Effector CD4-positive, alpha-beta T cell (primary cell): Measurements from ENCODE around the gene POLR1G.

Experiments used
- DNase-seq: peaks from one replicate; pipeline ENCODE4 v3.0.0-alpha.2; 2020
- total RNA-seq: gene quantifications from one replicate; lab custom pipeline; 2026; lab: John Stamatoyannopoulos, UW

Gene POLR1G, protein sequence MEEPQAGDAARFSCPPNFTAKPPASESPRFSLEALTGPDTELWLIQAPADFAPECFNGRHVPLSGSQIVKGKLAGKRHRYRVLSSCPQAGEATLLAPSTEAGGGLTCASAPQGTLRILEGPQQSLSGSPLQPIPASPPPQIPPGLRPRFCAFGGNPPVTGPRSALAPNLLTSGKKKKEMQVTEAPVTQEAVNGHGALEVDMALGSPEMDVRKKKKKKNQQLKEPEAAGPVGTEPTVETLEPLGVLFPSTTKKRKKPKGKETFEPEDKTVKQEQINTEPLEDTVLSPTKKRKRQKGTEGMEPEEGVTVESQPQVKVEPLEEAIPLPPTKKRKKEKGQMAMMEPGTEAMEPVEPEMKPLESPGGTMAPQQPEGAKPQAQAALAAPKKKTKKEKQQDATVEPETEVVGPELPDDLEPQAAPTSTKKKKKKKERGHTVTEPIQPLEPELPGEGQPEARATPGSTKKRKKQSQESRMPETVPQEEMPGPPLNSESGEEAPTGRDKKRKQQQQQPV
- 2.6 reads per million, percentile 8 among the genes with 10 or more reads in this experiment for total RNA-seq

DNA sequence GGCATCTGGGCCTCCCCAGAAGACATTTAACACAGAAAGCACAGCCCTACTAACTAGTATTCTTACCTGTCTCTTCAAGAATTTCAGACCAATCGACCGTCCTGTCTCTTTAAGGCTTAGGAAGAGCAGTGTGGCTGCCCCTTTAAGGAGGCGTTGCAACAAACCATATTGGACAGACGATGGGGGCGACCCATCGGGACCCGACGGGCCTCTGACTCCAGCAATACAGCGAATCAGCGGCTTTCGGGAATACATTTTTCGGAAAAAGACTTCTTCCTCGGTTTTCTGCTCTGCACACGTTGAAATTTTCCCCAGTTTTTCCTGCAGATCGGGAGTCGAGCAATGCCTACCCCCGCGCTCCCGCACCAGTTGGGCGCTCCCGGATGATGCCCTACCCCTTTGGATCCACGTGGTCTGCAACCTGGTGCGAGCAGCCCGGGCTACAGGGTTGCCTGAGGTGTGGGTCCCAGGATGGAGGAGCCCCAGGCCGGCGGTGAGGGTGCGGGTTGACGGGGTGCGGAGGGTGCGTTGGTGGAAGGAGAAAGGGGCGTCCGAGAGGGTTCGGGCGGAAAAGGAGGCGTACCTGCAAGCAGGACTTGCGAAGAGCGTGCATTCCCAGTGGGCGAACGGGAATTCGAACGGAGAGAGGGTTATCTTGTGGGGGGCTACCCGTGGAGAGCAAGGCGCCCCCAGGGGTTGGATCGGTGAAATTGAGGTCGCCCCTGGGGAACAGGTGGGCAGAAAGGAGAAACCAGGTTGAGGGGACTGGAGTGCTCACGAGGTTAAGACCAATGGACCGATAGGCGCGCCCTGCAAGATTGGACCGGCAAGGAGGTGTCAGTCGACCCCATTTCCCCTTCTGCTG is at the start of gene POLR1G:
Gene POLR1G (plus strand): TSS at position 419 of the 865 bp plus-strand sequence. CDS start 53 bp downstream, at position 472.
- DNase-seq, result peak; percentile 67

DNA sequence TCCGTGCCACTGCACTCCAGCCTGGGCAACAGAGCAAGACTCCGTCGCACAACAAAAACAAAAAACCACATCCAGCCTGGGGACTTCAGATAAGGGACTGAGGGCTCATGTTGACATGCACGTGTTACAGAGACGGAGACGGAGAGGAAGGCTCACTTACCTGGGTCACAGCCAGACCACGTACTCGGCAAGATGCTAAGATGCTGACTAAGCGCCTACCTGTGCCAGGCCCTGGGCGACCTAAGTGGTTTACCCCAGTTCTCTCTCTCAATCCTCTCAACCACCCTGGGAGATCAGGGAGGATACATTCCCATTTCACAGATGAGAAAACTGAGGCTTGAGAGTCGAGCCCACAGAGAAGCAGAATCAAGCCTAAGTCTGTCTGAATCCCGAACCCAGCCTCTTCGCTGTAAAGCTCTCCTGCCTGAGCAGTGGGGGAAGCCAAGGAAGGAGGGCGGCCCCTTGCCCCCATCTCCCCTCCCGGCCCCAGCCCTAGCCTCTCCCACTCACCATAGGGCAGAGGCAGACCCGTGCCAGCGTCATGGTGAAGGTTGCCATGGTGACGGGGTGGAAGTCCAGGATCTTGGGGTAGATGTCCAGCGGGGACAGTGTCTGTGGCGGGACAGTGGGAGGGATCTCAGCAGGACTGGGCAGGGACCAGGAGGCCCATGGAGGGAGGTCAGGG is 49.5 kb upstream of the POLR1G start:
- DNase-seq, result no peak

DNA sequence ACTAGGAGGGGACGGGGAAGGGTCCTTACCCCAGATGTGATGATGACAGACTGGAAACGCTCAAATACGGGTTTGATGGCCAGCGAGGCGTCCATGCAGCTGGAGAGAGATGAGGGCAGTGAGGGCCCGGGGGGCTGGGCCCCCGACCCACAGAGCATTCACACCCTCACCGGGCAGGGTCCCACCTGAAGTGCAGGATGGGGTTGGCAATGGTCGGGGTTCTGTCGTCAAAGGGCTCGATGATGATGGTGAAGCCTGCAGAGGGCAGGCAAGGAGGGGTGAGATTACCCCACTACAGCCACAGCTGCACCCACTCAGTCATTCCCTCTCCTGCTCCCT is 49.0 kb upstream of the POLR1G start:
- DNase-seq, result no peak

DNA sequence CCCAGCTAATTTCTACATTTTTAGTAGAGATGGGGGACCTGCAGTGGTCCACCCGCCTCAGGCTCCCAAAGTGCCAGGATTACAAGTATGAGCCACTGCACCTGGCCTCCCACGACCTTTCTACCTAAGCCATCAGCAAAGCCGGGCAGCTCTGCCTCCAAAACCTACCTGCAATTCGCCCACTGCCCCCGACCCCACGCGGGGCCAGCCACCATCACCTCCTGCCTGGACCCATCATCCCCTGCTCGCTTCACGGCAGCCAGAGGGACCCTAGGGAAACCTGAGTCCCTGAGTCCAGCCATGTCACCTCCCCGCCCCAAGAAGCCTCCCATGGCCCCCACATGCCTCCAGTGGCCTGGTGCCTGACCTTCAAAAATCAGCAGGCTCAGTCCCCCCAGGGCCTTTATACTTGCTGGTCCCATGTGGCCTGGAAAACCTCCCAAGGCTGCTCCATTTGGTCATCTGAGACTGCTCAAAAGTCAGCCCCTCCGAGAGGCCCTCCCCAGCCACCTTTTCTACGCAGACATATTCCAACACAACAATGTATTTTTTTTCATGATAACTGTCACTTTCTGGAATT is 48.1 kb upstream of the POLR1G start:
- no peak for DNase-seq

DNA sequence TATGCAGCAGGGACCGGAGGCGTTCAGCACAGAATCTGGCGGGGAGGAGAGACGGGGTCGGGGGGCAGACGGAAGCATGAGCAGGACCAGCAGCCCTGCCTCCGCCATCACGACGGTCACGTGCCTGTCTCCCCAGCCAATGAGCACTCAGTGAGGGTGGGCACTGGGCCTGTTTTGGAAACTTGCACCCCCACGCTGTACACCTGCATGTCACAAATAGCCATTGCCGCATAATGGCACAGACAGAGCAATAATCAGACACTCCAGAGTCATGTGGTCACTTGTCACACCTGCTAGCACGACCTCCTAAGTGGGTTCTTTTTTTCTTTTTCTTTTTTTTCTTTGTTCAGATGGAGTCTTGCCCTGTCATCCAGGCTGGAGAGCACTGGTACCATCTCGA is 44.8 kb upstream of the POLR1G start:
- no peak for DNase-seq

DNA sequence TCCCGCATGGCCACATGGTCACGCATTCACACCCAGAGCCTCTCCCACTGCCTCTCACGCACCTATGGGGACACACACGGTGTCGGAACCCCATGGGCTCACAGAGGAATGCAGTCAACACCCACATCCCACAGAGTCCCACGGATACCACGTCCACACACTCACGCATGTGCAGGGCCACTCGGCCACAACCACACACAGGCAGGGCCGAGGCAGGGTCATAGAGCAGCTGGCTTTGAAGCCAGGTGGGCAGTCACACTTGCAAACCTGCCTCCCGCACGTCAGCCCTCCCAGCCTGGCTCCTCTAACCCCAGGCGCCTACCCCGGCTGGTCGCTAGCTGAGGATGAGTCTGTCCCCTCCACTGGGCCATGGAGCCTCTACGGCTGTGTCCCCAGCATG is 44.2 kb upstream of the POLR1G start:
- DNase-seq, result no peak

DNA sequence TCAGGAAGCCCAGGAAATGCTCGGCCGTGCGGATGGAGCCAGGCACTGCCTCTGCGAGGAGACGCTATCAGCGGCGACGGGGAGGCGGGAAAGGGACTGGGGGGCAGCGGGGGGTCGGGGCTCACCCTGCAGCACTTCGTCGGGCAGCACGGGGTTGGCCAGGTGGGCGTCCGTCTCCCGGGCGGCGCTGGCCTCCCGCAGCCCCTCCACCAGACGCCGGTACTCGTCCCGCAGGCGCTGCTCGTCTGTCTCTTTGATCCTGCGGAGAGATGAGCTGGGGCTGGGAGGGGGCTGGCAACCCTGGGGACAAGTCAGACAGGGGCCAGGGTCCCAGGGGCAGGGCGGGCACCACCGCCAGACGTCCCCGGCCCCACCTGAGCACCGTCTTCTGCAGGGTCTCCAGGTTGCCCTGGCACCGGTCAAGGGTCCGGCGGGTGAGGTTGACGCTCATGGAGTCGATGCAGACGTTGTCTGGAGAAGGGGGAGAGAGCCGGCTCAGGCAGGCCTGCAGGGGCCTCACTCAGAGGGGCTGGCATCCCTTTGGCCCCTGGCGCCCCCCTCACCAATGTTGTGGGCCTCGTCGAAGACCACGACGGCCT is 42.5 kb upstream of the POLR1G start:
- no peak for DNase-seq

DNA sequence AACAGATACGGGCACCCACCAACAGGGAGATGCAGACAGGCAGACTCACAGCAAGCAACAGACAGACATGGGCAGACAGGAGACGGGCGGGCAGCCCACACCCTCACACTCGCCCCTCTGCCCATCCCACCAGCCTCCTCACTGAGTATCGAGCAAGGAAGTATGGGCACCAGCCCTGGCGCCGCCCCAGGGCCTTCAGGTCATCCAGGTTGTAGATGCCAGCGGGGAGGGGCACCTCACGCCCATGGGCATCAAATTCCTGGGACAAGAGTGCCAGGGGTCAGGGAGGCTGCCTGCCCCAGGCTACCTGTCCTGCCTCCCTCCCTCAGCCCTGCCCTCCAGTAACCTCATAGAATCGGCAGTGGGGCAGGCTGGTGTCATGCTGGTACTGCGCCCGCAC is 41.7 kb upstream of the POLR1G start:
- no peak for DNase-seq

DNA sequence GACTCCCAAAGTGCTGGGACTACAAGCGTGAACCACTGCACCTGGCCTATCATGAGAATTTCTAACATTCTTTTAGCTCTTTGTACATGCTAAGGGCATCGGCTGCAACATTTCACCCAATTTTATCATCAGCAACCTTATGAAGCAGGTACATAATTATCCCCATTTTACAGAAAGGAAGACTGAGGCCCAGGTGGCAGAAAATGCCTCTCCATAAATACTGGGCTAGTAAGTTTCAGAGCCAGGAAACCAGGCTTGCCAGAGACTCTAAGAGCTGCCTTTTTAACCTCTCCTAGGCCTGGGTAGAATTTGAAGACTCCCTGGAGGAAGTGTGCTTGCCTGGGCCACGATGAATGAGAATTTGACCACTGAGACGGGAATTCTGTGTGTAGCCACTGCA is 38.3 kb upstream of the POLR1G start:
- no peak for DNase-seq

DNA sequence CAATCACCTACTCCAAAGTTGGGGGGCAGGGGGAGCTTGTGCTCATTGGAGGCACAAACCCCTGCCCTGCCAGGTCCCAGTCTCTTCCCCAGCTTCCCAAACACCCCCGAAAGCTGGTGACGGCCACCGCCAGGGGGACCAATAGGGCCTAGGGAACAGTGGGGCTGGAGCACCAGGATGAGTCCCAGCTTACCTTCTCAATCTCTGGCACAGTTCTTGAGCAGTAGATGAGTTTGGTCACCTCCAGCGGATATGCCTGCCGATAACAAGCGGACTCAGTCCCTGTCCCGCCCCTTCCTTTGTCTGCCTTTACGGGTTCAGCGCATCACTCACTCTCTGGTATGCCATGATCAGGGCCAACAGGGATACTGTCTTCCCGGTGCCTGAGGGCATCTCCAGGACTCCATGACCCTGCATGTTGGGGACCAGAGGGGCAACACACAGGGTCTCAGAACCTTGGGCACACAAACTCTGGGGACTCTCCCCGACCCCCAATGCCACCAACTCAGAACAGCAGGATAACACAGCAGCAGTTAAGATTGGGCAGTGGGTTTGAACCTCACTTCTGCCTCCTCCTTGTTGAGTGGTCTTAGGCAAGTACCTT is 37.6 kb upstream of the POLR1G start:
- no peak for DNase-seq

DNA sequence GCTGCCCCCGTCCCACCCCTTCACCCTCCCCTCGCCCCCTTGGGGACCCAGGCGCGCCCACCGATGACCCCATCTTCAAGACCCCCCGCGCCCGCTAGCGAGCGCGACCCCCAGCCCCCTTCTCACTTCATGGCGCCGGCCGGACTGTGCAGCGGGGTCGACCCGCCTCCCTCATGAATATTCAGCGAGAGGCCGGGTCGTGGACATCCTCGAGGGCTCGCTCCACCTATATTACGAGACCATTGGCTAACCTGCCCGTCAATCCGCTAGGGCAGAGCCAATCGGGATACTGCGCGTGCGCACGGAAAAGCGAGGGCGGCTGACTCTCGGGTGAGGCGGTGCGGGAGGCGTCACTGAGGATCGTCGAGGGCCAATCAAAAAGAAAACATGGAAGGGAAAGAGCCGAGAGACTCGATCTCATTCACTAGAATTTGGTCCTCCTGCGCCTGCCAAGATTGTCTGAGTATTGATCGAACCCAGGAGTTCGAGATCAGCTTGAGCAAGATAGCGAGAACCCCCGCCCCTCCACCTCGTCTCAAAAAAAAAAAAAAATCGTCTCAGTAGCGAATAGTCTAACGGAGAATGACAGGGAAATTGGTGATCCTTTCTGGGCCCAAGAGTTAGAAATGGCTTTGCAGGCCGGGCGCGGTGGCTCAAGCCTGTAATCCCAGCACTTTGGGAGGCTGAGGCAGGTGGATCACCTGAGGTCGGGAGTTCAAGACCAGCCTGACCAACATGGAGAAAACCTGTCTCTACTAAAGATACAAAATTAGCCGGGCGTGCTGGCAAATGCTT is 35.8 kb upstream of the POLR1G start, which contains the start of gene ERCC2:
Gene ERCC2 (minus strand): TSS at position 164 of the 795 bp plus-strand sequence. CDS start 33 bp downstream, at position 131.
- peak; percentile 99 for DNase-seq

DNA sequence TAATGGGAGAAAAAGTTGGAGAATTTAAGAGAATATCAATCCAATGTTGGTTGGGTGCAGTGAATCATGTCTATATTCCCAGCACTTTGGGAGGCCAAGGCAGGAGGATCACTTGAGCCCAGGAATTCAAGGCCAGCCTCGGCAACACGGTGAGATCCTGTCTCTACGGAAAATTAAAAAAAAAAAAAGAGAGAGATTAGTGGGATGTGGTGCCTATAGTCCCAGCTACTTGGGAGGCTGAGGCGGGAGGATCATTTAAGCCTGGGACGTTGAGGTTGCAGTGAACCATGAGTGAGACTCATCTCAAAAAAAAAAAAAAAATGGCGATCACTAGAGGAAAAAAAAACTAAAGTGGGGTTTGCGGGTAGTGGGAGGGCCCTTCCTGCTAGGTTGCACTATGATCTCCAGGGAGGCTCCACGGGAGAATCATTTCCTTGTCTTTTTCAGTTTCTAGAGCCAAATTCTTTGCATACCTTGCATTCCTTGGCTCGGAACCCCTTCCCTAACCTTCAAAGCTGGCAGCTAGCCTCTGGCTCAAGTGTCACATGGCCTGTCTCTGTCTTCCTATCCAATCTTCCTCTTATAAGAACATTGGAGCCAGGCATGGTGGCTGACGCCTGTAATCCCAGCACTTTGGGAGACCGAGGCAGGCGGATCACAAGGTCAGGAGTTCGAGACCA is 30.3 kb upstream of the POLR1G start:
- DNase-seq, result no peak

DNA sequence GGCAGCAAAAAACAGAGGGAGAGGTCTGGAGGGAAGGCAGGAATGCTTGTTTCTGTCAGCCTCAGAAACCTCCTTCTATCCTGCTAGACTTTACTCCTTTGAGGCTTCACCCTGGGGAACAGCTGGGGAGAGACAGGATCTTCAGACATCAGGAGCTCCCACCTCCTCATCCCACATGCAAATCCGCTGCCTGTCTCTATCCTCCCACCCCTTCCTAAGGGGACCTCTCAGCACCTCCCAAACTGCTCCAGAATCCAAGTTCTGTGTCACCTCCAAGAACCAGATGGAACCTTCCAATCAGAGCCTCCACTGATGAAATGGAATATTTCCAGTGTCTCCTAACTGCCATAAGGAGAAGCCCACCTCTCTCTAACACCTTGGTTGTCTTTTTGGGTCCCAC is 26.3 kb upstream of the POLR1G start:
- no peak for DNase-seq

DNA sequence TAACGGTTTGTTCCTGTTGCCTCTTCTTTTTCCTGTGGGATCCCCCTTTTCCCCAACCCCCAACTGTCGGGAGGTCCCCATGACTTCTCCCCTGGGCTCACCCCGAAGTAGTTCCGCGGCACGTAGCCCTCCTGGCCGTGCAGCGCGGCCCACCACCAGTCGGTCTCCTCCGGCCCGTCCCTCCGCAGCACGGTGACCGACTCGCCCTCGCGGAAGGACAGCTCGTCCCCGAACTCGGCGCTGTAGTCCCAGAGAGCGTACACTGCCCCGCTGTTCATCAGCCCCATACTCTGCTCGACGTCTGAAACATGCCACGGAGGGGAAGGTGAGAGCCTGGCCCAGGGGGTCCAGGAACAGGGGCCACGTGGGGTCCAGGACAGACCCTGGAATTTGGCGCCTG is 24.0 kb upstream of the POLR1G start:
- no peak for DNase-seq

DNA sequence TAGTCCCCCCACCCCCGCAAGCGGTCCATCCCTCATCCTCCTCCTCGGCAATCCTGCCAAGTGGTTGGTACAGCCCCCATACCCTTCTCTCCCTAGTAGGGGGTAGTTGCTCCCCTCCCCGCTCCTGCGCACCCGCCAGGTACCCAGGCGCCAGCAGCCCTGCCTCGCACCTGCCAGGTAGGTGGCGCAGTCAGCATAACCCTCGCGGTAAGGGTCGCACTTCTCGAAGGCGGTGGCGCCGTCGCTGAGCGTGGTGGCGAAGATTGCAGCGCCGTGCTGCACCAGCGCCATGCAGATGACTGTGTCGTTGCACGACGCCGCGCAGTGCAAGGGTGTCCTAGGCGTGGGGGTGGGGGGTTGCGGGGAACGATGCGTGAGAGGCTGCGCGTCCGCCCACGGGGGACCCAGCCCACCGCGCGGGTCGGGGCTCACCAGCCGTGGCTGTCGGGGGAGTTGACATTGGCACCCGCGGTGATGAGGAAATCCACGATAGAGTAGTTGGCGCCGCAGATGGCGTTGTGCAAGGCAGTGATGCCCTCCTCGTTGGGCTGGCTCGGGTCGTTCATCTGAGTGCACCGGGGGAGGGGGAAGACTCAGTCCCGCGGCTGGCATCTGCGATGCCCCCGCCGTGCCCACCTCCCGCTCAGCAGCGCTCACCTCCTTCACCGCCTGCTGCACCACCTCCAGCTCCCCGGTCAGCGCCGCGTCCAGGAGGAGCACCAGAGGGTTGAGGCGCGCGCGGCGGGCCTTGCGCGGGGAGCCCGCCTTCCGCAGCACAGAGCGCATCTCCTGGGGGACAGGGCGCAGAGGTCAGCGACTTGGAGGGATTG is 20.8 kb upstream of the POLR1G start:
- DNase-seq, result no peak

DNA sequence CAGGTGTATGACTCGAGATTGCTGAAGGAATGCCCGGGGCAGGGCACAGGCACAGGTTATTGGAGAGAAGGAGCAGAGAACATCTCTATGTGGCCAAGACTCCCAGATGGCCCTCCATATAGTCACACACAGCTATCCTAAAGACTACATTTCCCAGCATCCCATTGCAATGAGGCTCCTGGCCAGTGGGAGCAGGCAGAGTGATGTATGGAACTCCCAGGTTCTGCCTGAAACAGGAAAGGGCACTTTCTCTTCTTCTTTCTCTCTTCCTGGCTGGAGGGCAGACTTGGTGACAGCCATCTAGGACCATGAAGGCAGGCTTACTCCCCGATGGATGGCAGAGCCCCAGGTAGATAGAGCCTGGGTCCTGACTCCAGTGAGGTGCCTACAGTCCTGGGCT is 15.1 kb upstream of the POLR1G start:
- DNase-seq, result no peak

DNA sequence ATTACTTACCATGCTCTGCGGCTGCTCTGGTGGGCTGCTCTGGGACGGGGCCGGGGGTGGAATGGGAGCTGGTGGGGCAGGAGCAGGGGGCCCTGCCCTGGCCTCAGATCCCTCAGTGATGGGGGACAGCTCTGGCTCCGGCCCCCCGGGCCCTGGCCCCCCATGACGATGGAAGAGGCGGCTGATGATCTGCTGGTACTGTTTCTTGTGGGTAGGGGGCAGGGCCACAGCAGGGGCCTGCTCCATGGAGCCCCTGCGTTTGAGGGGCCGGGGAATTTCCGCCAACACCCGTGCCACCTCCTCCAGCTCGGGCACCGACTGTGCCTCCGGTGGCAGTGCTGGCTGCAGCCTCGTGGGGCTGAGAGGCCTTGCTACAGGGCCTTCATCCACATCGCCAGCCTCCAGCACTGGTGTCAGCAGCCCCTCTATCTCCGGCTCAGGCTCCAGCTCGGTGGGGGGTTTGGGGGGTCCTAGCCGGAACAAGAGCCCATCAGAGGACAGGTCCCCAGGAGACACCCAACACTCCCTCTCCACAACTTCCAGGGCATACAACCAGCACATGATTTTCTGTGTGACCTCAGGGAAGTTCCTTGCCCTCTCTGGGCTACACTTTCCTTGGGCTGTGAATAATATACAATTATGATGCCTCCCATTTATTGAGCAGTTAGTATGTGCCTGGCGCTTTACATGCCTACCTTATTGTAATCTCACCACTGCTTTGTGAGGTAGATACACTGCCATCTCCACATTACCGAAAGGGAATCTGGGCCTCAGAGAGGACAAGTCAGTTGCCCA is 14.4 kb upstream of the POLR1G start:
- no peak for DNase-seq

DNA sequence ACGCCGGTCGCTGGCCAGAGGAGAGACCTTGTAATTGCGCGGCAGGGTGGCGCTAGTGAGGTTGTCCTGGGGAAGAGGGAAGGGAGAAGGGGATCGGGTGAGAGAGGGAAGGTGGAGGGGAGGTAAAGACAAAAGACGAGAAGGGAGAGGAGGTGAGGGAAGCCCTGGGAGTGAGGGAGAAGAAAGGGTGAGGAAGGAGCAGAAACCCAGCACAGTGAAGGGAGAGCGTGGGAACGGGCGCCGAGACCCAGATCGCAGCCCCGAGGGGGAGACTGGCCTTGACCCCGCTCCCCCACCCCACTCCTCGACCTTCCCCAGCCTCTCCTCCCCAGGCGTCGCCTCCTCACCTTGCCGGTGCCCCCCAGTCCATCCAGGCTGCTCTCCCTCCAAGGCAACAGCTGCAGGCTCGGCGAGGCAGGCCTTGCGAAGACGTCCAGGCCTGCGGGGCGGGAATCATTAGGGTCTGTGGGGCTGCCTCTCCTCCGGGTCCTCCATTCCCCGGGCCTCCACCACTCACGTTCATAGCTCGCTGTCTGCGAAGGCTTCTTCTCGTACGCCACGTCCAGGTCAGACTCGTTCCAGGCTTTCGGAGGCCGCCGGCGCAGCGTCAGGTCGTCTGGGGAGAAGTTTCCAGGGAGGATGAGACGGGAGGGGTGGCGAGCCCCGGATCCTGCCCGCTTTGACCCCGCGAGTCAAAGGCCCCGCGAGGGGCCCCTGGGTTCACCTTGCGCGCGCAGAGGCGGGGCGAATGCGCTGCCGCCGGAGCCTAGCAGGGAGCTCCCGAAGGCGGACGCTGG is 10.4 kb upstream of the POLR1G start:
- no peak for DNase-seq
